ENCODE data around the gene CCSER1.
"Not testable (repeated sequence)": the region's sequence is repeated elsewhere in the genome, so short reads cannot be mapped to it uniquely, and the experiment has no call there.

CCSER1 gene

GRCh38 chr4:91373546-91373945, 1246.4 kb downstream of the CCSER1 start:
- no peak for DNase-seq (ENCODE audit: low read depth)

GRCh38 chr4:91405431-91405830, 1278.2 kb downstream of the CCSER1 start:
- not testable (repeated sequence) for DNase-seq (ENCODE audit: low read depth)

GRCh38 chr4:91422011-91422410, 1294.8 kb downstream of the CCSER1 start:
- no peak for DNase-seq (ENCODE audit: low read depth)

GRCh38 chr4:91426725-91427124, 1299.5 kb downstream of the CCSER1 start:
- no peak for DNase-seq (ENCODE audit: low read depth)

- DNase-seq (ENCODE audit: low read depth) = no peak
These were observed 1300.0 kb downstream of the CCSER1 start for GRCh38 chr4:91427171-91427570.

GRCh38 chr4:91434631-91435030, 1307.4 kb downstream of the CCSER1 start:
- DNase-seq (ENCODE audit: low read depth) = no peak

GRCh38 chr4:91436556-91436955, 1309.4 kb downstream of the CCSER1 start:
- DNase-seq (ENCODE audit: low read depth) = no peak

- DNase-seq (ENCODE audit: low read depth) = no peak
These were observed 1320.0 kb downstream of the CCSER1 start for GRCh38 chr4:91447168-91447567.

GRCh38 chr4:91448668-91449330, 1321.6 kb downstream of the CCSER1 start:
- DNase-seq (ENCODE audit: low read depth) = no peak

GRCh38 chr4:91454111-91454510, 1326.9 kb downstream of the CCSER1 start:
- no peak for DNase-seq (ENCODE audit: low read depth)

GRCh38 chr4:91462566-91462965, 1335.4 kb downstream of the CCSER1 start:
- DNase-seq (ENCODE audit: low read depth) = not testable (repeated sequence)

GRCh38 chr4:91470671-91471070, 1343.5 kb downstream of the CCSER1 start:
- DNase-seq (ENCODE audit: low read depth) = no peak

GRCh38 chr4:91471280-91471679, 1344.1 kb downstream of the CCSER1 start:
- DNase-seq (ENCODE audit: low read depth) = no peak

GRCh38 chr4:91472046-91472445, 1344.9 kb downstream of the CCSER1 start:
- no peak for DNase-seq (ENCODE audit: low read depth)

GRCh38 chr4:91485415-91485814, 1358.2 kb downstream of the CCSER1 start:
- no peak for DNase-seq (ENCODE audit: low read depth)

- DNase-seq (ENCODE audit: low read depth) = no peak
These were observed 1361.8 kb downstream of the CCSER1 start for GRCh38 chr4:91488946-91489345.

GRCh38 chr4:91497892-91498291, 1370.7 kb downstream of the CCSER1 start:
- no peak for DNase-seq (ENCODE audit: low read depth)

- no peak for DNase-seq (ENCODE audit: low read depth)
These were observed 1375.2 kb downstream of the CCSER1 start for GRCh38 chr4:91502365-91502764.

- DNase-seq (ENCODE audit: low read depth) = no peak
These were observed 1386.1 kb downstream of the CCSER1 start for GRCh38 chr4:91513326-91513725.

GRCh38 chr4:91519155-91519554, 1392.0 kb downstream of the CCSER1 start:
- no peak for DNase-seq (ENCODE audit: low read depth)

- no peak for DNase-seq (ENCODE audit: low read depth)
These were observed 1398.4 kb downstream of the CCSER1 start for GRCh38 chr4:91525621-91526020.

GRCh38 chr4:91527056-91527455, 1399.9 kb downstream of the CCSER1 start:
- DNase-seq (ENCODE audit: low read depth) = no peak

GRCh38 chr4:91567594-91567993, 1440.4 kb downstream of the CCSER1 start:
- no peak for DNase-seq (ENCODE audit: low read depth)

GRCh38 chr4:91577864-91578263, 1450.7 kb downstream of the CCSER1 start:
- no peak for DNase-seq (ENCODE audit: low read depth)
